ENCODE measurements around the gene TEX26. TPM values are rescaled to one million over a fixed set of nuclear protein-coding genes. Genes with fewer than 3 reads are reported as not detected.

The TEX26 gene
- polyA plus RNA-seq, 1 donor from 2014 or later: not detected

DNA sequence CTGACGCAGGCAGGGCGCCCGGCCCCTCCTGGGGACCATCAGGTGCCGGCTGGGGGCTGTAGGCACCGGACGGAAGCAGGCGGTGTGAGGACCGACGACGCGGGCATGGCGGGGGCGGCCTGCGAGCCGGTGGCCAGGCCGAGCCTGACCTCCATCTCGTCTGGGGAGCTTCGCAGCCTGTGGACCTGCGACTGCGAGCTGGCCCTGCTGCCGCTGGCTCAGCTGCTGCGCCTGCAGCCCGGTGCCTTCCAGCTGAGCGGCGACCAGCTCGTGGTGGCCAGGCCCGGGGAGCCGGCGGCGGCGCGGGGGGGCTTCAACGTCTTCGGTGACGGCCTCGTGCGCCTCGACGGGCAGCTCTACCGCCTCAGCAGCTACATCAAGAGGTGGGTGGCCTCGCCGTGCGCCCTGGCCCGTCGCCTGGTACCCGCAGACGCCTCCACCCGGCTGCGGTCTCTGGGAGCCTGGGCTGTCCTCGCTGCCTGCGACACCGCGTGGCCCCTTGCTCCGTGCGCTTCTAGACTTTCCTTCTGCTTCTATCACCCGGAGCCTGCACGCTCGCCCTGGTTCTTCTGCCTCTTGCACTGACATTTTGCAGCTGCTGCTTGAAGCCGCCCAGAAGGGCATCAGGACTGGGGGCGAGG lies 25.9 kb upstream of the TEX26 start:
- H3K27me3 ChIP-seq (ENCODE audit: insufficient read depth, low read depth, low read length): no peaks in the 10 kb centered on the region
- no peaks in the 10 kb centered on the region for H4K20me1 ChIP-seq (ENCODE audit: insufficient read depth)
- no peaks in the 10 kb centered on the region for H3K36me3 ChIP-seq (ENCODE audit: insufficient read depth, low read length)
- no peak overlapping the region for H3K27ac ChIP-seq (ENCODE audit: low read length)
- no peak overlapping the region for H2AFZ ChIP-seq (ENCODE audit: low read depth, low read length)
- no peak overlapping the region for H3K4me2 ChIP-seq (ENCODE audit: low read length)
- H3K9ac ChIP-seq (ENCODE audit: low read length): no peak overlapping the region
- H3K9me3 ChIP-seq (ENCODE audit: low read length): no peaks in the 10 kb centered on the region
- H3K4me3 ChIP-seq (ENCODE audit: low read length): no peak overlapping the region
- no peaks in the 10 kb centered on the region for H3K9me2 ChIP-seq (ENCODE audit: insufficient read depth, low read length)
- no peaks in the 10 kb centered on the region for H3F3A ChIP-seq (ENCODE audit: insufficient read depth, low read length, poor library complexity, severe bottlenecking)
- TF ChIP-seq CTCF (IDR thresholded peaks at IDR 0.05; ENCODE audit: poor library complexity, severe bottlenecking) (no peak), TAF1 (IDR thresholded peaks at IDR 0.05; ENCODE audit: low read depth) (no peak), SMC3 (conservative IDR thresholded peaks at IDR 0.05; ENCODE audit: poor library complexity) (no peak), EZH2 (IDR thresholded peaks at IDR 0.05; ENCODE audit: borderline replicate concordance, insufficient read depth, low read length, poor library complexity, severe bottlenecking) (no peak)
- no peaks in the 10 kb centered on the region for H3K79me2 ChIP-seq (replicated peaks; ENCODE audit: insufficient read depth, low read length)

GRCh38 chr13:30907121-30907861 lies 25.2 kb upstream of the TEX26 start:
- no peaks in the 10 kb centered on the region for H4K20me1 ChIP-seq (ENCODE audit: insufficient read depth)
- H3K9me2 ChIP-seq (ENCODE audit: insufficient read depth, low read length): no peaks in the 10 kb centered on the region
- H3K4me3 ChIP-seq (ENCODE audit: low read length): no peak overlapping the region
- no peaks in the 10 kb centered on the region for H3K36me3 ChIP-seq (ENCODE audit: insufficient read depth, low read length)
- H3K79me2 ChIP-seq (replicated peaks; ENCODE audit: insufficient read depth, low read length): no peaks in the 10 kb centered on the region
- TF ChIP-seq RAD21 (conservative IDR thresholded peaks at IDR 0.05): no peak
- TF ChIP-seq EP300 (conservative IDR thresholded peaks at IDR 0.05; ENCODE audit: poor library complexity, severe bottlenecking): no peak
- TF ChIP-seq MXI1 (conservative IDR thresholded peaks at IDR 0.05; ENCODE audit: poor library complexity, severe bottlenecking): no peak
- no peak for TF ChIP-seq REST (IDR thresholded peaks at IDR 0.05; ENCODE audit: borderline replicate concordance)
- no peak for TF ChIP-seq POLR2AphosphoS5 (IDR thresholded peaks at IDR 0.05)
- no peak for TF ChIP-seq TAF1 (IDR thresholded peaks at IDR 0.05; ENCODE audit: low read depth)
- no peak for TF ChIP-seq SMC3 (conservative IDR thresholded peaks at IDR 0.05; ENCODE audit: poor library complexity)
- no peak for TF ChIP-seq CTCF (IDR thresholded peaks at IDR 0.05; ENCODE audit: poor library complexity, severe bottlenecking)
- no peak for TF ChIP-seq EZH2 (IDR thresholded peaks at IDR 0.05; ENCODE audit: borderline replicate concordance, insufficient read depth, low read length, poor library complexity, severe bottlenecking)
- no peaks in the 10 kb centered on the region for H3F3A ChIP-seq (ENCODE audit: insufficient read depth, low read length, poor library complexity, severe bottlenecking)
- no peak overlapping the region for H3K9ac ChIP-seq (ENCODE audit: low read length)
- H3K27ac ChIP-seq (ENCODE audit: low read length): no peak overlapping the region
- no peak overlapping the region for H3K4me2 ChIP-seq (ENCODE audit: low read length)
- no peaks in the 10 kb centered on the region for H3K9me3 ChIP-seq (ENCODE audit: low read length)
- no peaks in the 10 kb centered on the region for H3K27me3 ChIP-seq (ENCODE audit: insufficient read depth, low read depth, low read length)
- H2AFZ ChIP-seq (ENCODE audit: low read depth, low read length): no peak overlapping the region
